ENCODE data around the gene CCDC33. TPM values are rescaled to one million over a fixed set of nuclear protein-coding genes. Genes with fewer than 3 reads are reported as not detected.

The CCDC33 gene
- total and polyA plus RNA-seq, 2 experiments from 2014 or later: 2.6 to 2.8 TPM

GRCh38 chr15:74337146-74337545 lies 101.0 kb downstream of the CCDC33 start:
- Histone ChIP-seq H4K20me1 (replicated peaks; ENCODE audit: insufficient read depth) (no peaks in the 10 kb centered on the region), H3K79me2 (replicated peaks; ENCODE audit: insufficient read depth) (no peaks in the 10 kb centered on the region), H3K4me2 (no peak overlapping the region), H3K27ac (ENCODE audit: low read depth) (no peak overlapping the region), H3K4me3 (no peak overlapping the region), H2AFZ (no peak overlapping the region), H3K9me2 (ENCODE audit: insufficient read depth) (no peaks in the 10 kb centered on the region), H3K27me3 (ENCODE audit: insufficient read depth) (no peaks in the 10 kb centered on the region), H3K4me1 (ENCODE audit: insufficient read depth) (no peaks in the 10 kb centered on the region), H3K36me3 (ENCODE audit: insufficient read depth) (no peaks in the 10 kb centered on the region), H3F3A (replicated peaks; ENCODE audit: low read depth) (no peaks in the 10 kb centered on the region)
- no peak for TF ChIP-seq EZH2phosphoT487 (IDR thresholded peaks at IDR 0.05; ENCODE audit: unreplicated experiment)
- no peak for TF ChIP-seq JUNB (IDR thresholded peaks at IDR 0.05; ENCODE audit: unreplicated experiment)
- no peak for TF ChIP-seq CTCF (conservative IDR thresholded peaks at IDR 0.05; ENCODE audit: low read depth in 2 of 2)
- TF ChIP-seq NANOG (IDR thresholded peaks at IDR 0.05; ENCODE audit: borderline replicate concordance): no peak
- TF ChIP-seq STAT1 (IDR thresholded peaks at IDR 0.05; ENCODE audit: unreplicated experiment): no peak
- TF ChIP-seq POLR2AphosphoS5 (IDR thresholded peaks at IDR 0.05; ENCODE audit: low read depth): no peak
- no peak for TF ChIP-seq ZNF114 (CRISPR knock-in tag; IDR thresholded peaks at IDR 0.05)
- no peak for TF ChIP-seq ETS1 (IDR thresholded peaks at IDR 0.05)
- no peak for TF ChIP-seq CREB1 (CRISPR knock-in tag; IDR thresholded peaks at IDR 0.05; ENCODE audit: low read depth)
- no peak for TF ChIP-seq REST (IDR thresholded peaks at IDR 0.05; ENCODE audit: unreplicated experiment)
- TF ChIP-seq ZNF331 (CRISPR knock-in tag; IDR thresholded peaks at IDR 0.05; ENCODE audit: low read depth): no peak
- TF ChIP-seq EZH2 (IDR thresholded peaks at IDR 0.05; ENCODE audit: low read depth, unreplicated experiment): no peak
- TF ChIP-seq ZNF462 (CRISPR knock-in tag; IDR thresholded peaks at IDR 0.05): no peak
- Mint-ChIP-seq H3K27me3 (ENCODE audit: insufficient read depth, low read depth, poor library complexity) (peaks cover 17% of the 10 kb centered on the region), H3K36me3 (ENCODE audit: low read depth) (no peaks in the 10 kb centered on the region; the same call in 2 of the 3 replicates), H3K9me3 (no peaks in the 10 kb centered on the region), H3K27ac (no peak overlapping the region), H3K4me3 (no peak overlapping the region), H3K4me1 (no peaks in the 10 kb centered on the region)
- no peak for ATAC-seq
- no peak for DNase-seq (ENCODE audit: low spot score)

Data from GM23338 (cell line).